Measurements from ENCODE around the gene STXBP4. TPM values are rescaled to one million over a fixed set of nuclear protein-coding genes. Genes with fewer than 3 reads are reported as not detected.
"Not testable (repeated sequence)": the region's sequence is repeated elsewhere in the genome, so short reads cannot be mapped to it uniquely, and the experiment has no call there.

Gene STXBP4
- total RNA-seq, 2 donors from 2014 or later = 2.8 to 4.6 TPM

DNA sequence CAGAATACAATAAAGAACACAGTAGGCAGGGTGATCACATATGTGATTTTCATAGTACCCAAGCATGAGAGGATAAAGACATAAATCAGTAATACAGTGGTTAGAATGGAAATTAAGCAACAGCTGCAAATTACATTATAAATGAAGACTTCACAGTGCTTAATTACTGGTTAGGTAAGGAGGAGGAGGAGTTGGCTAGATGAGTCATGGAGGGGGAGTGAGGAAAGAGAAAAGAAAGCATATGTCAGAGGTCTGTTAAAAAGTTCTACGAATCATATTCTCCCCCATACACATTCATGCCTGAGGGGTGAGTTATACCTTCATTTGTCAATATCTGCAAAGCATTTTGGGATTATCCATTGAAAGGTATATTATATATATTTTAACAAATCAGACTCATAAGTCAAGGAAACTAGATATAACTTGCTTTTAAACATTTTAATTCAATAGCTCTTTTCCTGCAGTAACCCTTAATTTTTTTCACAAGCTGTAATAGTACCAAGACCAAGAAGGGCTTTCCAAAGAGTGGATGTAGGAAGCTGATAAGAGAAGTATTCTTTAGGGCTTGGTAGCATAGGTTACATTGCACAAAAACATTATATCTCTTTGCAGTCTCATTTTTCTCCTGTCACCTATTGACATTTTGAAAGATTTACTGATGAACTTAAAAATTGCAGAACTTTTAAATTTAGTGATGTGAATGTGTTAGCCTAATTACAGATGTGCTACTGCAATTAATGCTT is 99.3 kb downstream of the STXBP4 start:
- ATAC-seq (peak in 1 of 2 donors; percentile 63), DNase-seq (ENCODE audit: low spot score in 2 of 2) (no peak)
- H3K9me3 Mint-ChIP-seq = no peaks in the 10 kb centered on the region
- no peak overlapping the region for H3K27ac Mint-ChIP-seq
- H3K36me3 Mint-ChIP-seq = no peaks in the 10 kb centered on the region

DNA sequence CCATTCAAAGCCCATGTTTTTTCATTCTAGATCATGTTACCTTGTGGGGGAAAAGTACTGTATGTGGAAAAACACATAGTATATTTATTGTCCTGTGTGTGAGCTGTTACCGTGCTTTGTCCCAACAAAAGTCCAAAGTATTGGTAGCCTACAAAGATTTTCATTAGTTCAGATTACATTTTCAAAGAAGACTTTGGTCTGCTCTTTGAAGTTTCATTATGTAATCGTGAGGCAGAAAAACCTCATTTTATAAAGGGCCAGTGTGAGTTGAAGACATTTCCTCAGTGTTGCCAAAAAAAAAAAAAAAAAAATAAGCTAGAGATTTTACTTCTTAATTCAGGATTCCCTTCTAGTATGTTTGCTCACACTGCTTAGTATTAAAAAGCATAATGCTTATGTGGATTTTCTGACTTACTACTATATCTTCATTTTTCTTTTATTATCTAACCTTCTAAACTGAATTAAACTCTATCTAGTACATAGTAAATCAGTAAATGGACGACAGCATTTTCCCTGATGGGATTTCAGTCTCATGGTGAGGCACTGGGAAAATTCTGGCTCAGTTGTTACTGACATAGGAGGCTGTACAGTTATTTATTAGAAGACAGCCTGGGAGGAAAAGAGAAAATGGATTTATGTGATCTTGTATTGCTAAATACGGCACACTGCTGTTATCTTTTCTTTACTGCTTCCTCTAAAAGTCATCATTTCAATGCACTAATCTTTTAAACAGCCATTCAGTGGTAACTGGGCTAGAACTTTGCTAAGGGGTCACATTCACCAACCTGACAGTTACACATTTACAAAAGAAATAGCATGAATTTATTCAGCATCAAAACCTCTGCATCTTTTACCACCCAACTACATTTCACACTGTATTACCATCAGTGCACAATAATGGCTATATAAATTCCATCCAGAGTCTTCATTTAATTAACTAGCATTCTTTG is 100.6 kb downstream of the STXBP4 start:
- DNase-seq (ENCODE audit: low spot score in 2 of 2) (no peak), ATAC-seq (no peak)
- no peak overlapping the region for H3K27ac Mint-ChIP-seq
- H3K9me3 Mint-ChIP-seq = no peaks in the 10 kb centered on the region
- H3K36me3 Mint-ChIP-seq = no peaks in the 10 kb centered on the region

DNA sequence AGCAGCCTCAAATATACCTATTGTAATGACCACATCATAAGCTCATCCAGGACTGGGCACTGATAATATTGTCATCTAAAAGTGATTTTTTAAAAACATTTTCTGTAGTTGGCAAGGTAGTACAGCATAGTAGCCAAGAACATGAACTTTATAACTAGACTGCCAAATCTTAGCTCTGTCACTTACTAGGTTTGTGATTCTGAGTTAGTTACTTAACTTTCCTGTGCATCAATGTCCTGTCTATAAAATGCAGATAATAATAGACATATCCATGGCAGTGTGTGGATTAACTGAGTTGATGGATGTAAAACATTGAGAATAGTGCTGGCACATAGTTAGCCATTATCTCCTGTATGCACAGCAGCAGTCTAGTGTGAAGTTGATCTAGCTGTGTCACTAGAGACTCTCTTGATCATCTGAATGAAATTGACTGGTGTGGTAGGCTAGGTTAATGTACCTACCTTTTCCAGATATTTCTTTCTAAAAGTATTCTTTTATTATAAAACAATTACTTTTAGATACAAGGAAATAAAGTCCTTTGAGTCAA is 101.5 kb downstream of the STXBP4 start:
- DNase-seq (ENCODE audit: low spot score in 2 of 2) (no peak), ATAC-seq (no peak)
- Mint-ChIP-seq H3K36me3 (no peaks in the 10 kb centered on the region), H3K9me3 (no peaks in the 10 kb centered on the region), H3K27ac (no peak overlapping the region)

DNA sequence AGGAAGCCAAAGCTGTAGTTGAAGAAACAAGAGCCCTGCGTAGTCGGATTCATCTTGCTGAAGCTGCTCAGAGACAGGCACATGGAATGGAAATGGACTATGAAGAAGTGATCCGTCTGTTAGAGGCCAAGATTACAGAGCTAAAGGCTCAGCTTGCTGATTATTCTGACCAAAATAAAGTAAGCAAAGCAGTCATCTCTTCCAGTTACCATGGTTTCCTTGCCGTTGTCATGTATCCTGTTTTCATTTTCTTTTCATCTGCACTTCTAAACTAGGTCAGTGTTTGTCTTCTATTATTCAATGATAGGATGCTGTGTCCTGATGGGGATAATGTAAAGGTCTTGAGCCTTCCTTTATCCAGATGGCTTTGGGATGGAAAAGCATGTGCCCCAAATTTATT is 104.3 kb downstream of the STXBP4 start:
- peak in 1 of 2 donors; percentile 64 for ATAC-seq

GRCh38 chr17:55073467-55073866 is 104.9 kb downstream of the STXBP4 start:
- not testable (repeated sequence) for ATAC-seq

More for the DNA sequence above, 104.3 kb downstream of the STXBP4 start:
- H3K36me3 Mint-ChIP-seq = no peaks in the 10 kb centered on the region
- DNase-seq (ENCODE audit: low spot score in 2 of 2) = no peak
- no peaks in the 10 kb centered on the region for H3K9me3 Mint-ChIP-seq
- no peak overlapping the region for H3K27ac Mint-ChIP-seq

GRCh38 chr17:55081559-55081958 is 113.0 kb downstream of the STXBP4 start:
- Mint-ChIP-seq H3K36me3 (peaks cover 4 to 5% of the 10 kb centered on the region in 2 donors), H3K27ac (no peak overlapping the region), H3K9me3 (no peaks in the 10 kb centered on the region)
- DNase-seq (ENCODE audit: low spot score in 2 of 2) = no peak
- no peak for ATAC-seq

More at GRCh38 chr17:55073467-55073866, 104.9 kb downstream of the STXBP4 start:
- not testable (repeated sequence) for H3K36me3 Mint-ChIP-seq; H3K27ac Mint-ChIP-seq; H3K9me3 Mint-ChIP-seq; DNase-seq (ENCODE audit: low spot score in 2 of 2)

GRCh38 chr17:55086635-55087058 is 118.1 kb downstream of the STXBP4 start:
- Mint-ChIP-seq H3K9me3 (no peaks in the 10 kb centered on the region), H3K27ac (no peak overlapping the region), H3K36me3 (peaks cover 4 to 5% of the 10 kb centered on the region in 2 donors)
- DNase-seq (ENCODE audit: low spot score in 2 of 2) (no peak), ATAC-seq (no peak)

DNA sequence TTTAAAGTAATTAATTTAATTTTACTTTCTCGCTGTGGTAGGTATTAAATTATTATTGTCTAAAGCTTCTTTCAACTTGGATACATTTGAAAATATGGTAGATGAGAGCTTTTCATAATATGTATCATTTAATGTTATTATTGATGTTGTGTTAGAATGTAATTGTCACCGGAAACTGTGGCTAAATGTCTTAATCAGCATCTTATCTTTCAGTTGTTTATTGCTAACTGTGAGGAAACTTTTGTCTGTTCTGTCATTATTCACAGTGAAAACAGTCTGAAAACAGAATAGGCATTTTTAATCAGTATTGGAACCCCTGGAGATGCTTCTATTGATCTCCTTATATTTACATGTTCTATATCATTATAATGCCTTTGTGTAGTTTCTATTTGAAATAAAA is 120.7 kb downstream of the STXBP4 start:
- Mint-ChIP-seq H3K27ac (no peak overlapping the region), H3K36me3 (no peaks in the 10 kb centered on the region), H3K9me3 (no peaks in the 10 kb centered on the region)
- ATAC-seq (no peak), DNase-seq (ENCODE audit: low spot score in 2 of 2) (no peak)

- Mint-ChIP-seq H3K36me3 (no peaks in the 10 kb centered on the region), H3K9me3 (no peaks in the 10 kb centered on the region), H3K27ac (peak overlapping the region; percentile 66 to 78)
- ATAC-seq (peak; percentile 83 to 99), DNase-seq (ENCODE audit: low spot score in 2 of 2) (peak in 1 of 2 donors; percentile 34)
Observed at GRCh38 chr17:55090079-55090492, 121.5 kb downstream of the STXBP4 start.

DNA sequence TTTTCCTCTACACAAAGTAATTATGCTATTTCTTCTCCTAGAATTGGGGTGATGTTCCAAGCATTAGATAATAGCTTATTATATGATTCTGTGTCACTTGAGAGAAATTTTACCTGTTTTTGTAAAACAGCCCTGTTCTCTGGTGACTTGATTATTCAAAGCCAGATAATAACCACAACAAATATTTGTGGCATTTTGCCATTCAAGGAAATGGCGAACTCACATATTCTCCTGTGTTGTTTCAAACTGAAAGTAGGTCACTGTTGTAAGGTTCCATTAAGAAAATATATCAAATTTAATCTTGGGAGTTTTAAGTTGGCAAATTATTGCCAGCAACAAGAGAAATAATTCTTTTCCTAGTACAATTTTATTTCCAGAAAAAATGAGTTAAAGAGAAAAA is 124.8 kb downstream of the STXBP4 start:
- H3K36me3 Mint-ChIP-seq = no peaks in the 10 kb centered on the region
- ATAC-seq (no peak), DNase-seq (ENCODE audit: low spot score in 2 of 2) (no peak)
- H3K27ac Mint-ChIP-seq = no peak overlapping the region
- no peaks in the 10 kb centered on the region for H3K9me3 Mint-ChIP-seq

GRCh38 chr17:55098765-55099164 is 130.2 kb downstream of the STXBP4 start:
- Mint-ChIP-seq H3K36me3 (peaks cover 0 to 5% of the 10 kb centered on the region in 2 donors), H3K27ac (no peak overlapping the region), H3K9me3 (no peaks in the 10 kb centered on the region)
- no peak for DNase-seq (ENCODE audit: low spot score in 2 of 2)
- ATAC-seq = no peak

- H3K27ac Mint-ChIP-seq = no peak overlapping the region
- peaks cover 14 to 23% of the 10 kb centered on the region in 2 donors for H3K36me3 Mint-ChIP-seq
- ATAC-seq (no peak), DNase-seq (ENCODE audit: low spot score in 2 of 2) (no peak)
- H3K9me3 Mint-ChIP-seq = peaks cover 13 to 14% of the 10 kb centered on the region in 2 donors
Observed at GRCh38 chr17:55110521-55110920, 142.0 kb downstream of the STXBP4 start.

DNA sequence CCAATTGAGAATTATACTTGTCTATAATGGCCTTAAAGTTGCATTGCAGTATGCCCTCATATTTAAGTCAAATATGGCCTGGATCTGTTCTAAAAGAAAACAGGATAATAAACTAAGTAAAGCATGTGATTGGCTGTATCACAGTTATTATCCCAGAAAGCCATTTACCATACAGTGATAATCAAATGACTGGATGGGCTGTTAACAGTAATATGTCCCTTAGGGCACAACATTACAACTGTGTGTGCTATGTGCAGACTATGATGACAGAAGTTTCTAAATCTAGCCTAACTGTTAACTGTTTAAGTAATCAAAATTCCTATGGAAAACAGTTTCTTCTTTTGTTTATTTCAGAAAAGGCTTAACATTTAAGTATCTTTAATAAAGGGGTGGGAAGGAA is 145.7 kb downstream of the STXBP4 start:
- H3K36me3 Mint-ChIP-seq = no peaks in the 10 kb centered on the region
- H3K9me3 Mint-ChIP-seq = peaks cover 4% of the 10 kb centered on the region in 2 donors
- no peak for ATAC-seq
- H3K27ac Mint-ChIP-seq = no peak overlapping the region
- DNase-seq (ENCODE audit: low spot score in 2 of 2) = no peak

DNA sequence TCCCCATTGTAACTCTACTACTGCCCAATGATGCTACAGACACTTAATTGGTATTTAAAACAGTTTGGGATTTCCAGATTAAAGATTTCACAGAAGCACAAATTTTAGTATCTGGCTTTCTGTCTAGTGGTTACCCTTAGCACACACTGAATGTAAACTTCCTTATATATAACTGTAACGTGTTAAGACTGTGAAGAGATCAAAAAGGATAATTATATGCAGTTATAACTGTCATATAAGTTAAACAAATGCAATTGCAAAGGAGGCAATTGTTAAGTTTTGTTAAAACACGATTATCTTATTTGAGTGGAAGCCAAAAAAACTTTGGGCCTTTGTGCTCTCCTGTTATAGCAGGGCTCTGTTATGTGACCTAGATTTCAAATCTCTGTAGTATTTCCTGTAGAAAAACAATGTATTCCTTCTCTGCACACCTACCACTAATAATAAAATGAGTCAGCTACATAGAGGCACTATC is 147.9 kb downstream of the STXBP4 start:
- no peak for ATAC-seq
- peaks cover 0 to 4% of the 10 kb centered on the region in 2 donors for H3K9me3 Mint-ChIP-seq

GRCh38 chr17:55117164-55117563 is 148.6 kb downstream of the STXBP4 start:
- H3K9me3 Mint-ChIP-seq = peaks cover 0 to 4% of the 10 kb centered on the region in 2 donors
- ATAC-seq (no peak), DNase-seq (ENCODE audit: low spot score in 2 of 2) (no peak)
- no peaks in the 10 kb centered on the region for H3K36me3 Mint-ChIP-seq
- no peak overlapping the region for H3K27ac Mint-ChIP-seq

More for the DNA sequence above, 147.9 kb downstream of the STXBP4 start:
- Mint-ChIP-seq H3K36me3 (no peaks in the 10 kb centered on the region), H3K27ac (no peak overlapping the region)
- no peak for DNase-seq (ENCODE audit: low spot score in 2 of 2)

GRCh38 chr17:55120651-55121050 is 152.1 kb downstream of the STXBP4 start:
- Mint-ChIP-seq H3K27ac (no peak overlapping the region), H3K9me3 (no peaks in the 10 kb centered on the region), H3K36me3 (no peaks in the 10 kb centered on the region)
- DNase-seq (ENCODE audit: low spot score in 2 of 2) (no peak), ATAC-seq (no peak)

- no peaks in the 10 kb centered on the region for H3K9me3 Mint-ChIP-seq
- H3K36me3 Mint-ChIP-seq = no peaks in the 10 kb centered on the region
- no peak overlapping the region for H3K27ac Mint-ChIP-seq
- DNase-seq (ENCODE audit: low spot score in 2 of 2) = no peak
- ATAC-seq = no peak
Observed at GRCh38 chr17:55121268-55121667, 152.7 kb downstream of the STXBP4 start.

All from activated naive CD4-positive, alpha-beta T cell treated with anti-CD3 and anti-CD28 coated beads, Interleukin-2, amount 50 U/mL, for 72 hours (primary cell).